Measurements from ENCODE around the gene MAP4K4.
A peak's percentile ranks its signal among the peaks of the same experiment; 100 is the strongest.

Gene MAP4K4

GRCh38 chr2:101817481-101817880, 120.0 kb downstream of the MAP4K4 start:
- DNase-seq, result no peak

- DNase-seq, result no peak
Measured at GRCh38 chr2:101818531-101819451, 121.3 kb downstream of the MAP4K4 start.

GRCh38 chr2:101820519-101820918, 123.0 kb downstream of the MAP4K4 start:
- no peak for DNase-seq

- DNase-seq, result no peak
Measured at GRCh38 chr2:101821059-101821805, 123.7 kb downstream of the MAP4K4 start.

- no peak for DNase-seq
Measured at GRCh38 chr2:101821828-101822458, 124.4 kb downstream of the MAP4K4 start.

- DNase-seq, result no peak
Measured at GRCh38 chr2:101823347-101823791, 125.9 kb downstream of the MAP4K4 start.

GRCh38 chr2:101823859-101824258, 126.4 kb downstream of the MAP4K4 start:
- no peak for DNase-seq

- DNase-seq, result no peak
Measured at GRCh38 chr2:101826716-101827115, 129.2 kb downstream of the MAP4K4 start.

- DNase-seq, result no peak
Measured at GRCh38 chr2:101827246-101827645, 129.7 kb downstream of the MAP4K4 start.

- no peak for DNase-seq
Measured at GRCh38 chr2:101828257-101828656, 130.8 kb downstream of the MAP4K4 start.

GRCh38 chr2:101828673-101829334, 131.3 kb downstream of the MAP4K4 start:
- no peak for DNase-seq

GRCh38 chr2:101829429-101829828, 131.9 kb downstream of the MAP4K4 start:
- no peak for DNase-seq

- no peak for DNase-seq
Measured at GRCh38 chr2:101830146-101830545, 132.6 kb downstream of the MAP4K4 start.

- no peak for DNase-seq
Measured at GRCh38 chr2:101830555-101830954, 133.0 kb downstream of the MAP4K4 start.

- peak; percentile 38 for DNase-seq
Measured at GRCh38 chr2:101831351-101831865, 133.9 kb downstream of the MAP4K4 start.

- DNase-seq, result no peak
Measured at GRCh38 chr2:101832114-101832513, 134.6 kb downstream of the MAP4K4 start.

GRCh38 chr2:101833890-101834523, 136.5 kb downstream of the MAP4K4 start:
- no peak for DNase-seq

- DNase-seq, result no peak
Measured at GRCh38 chr2:101837354-101837753, 139.8 kb downstream of the MAP4K4 start.

- DNase-seq, result no peak
Measured at GRCh38 chr2:101841679-101842327, 144.3 kb downstream of the MAP4K4 start.

- no peak for DNase-seq
Measured at GRCh38 chr2:101842471-101842870, 145.0 kb downstream of the MAP4K4 start.

GRCh38 chr2:101843048-101843447, 145.5 kb downstream of the MAP4K4 start:
- DNase-seq, result no peak
